Islet precursor cell (in vitro differentiated cells): Measurements from ENCODE around the gene FCER2.

Source experiments
- DNase-seq: peaks from one replicate; pipeline ENCODE4 v3.0.0-alpha.2; 2018

Gene FCER2

DNA sequence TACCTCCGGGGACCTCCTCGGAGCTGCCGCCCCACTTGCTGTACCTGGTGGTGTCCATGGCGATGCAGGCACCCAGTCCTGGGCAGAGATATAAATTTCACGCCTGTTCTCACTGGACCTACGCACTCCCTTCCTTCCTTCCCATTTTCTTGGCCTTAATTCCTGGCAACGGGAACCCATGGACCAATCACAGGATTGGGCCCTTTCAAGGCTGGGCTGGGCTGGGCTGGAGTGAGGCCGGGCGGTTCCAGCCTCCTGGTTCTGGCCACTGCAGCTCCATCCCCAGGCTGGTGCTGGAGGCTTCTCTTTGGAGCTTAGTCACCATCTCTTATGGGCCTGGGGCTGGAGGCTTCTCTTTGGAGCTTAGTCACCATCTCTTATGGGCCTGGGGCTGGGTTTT lies 30.1 kb upstream of the FCER2 start, which contains the start of gene CLEC4G:
TSS of gene CLEC4G (minus strand) at position 66 of the 400 bp plus-strand sequence. CDS start at position 58, 8 bp downstream.
- DNase-seq = no peak

DNA sequence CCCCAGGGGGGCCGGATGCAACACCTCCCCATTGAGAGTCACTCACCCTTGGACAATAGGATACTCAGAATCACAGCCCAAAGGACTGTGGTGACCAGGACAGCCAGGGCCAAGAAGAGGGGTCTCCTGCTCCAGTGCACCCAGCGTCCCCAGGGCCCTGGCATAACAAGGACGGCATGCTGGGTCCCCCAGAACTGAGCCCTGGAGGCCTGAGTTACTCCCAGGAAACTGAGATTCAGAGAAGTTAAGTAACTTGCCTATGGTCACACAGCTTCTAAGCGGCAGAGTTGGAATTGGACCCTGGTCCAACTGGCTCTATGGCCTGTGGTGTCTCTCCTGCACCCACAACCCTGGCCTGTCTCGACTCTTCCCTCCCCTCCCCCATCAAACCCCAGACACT lies 29.7 kb upstream of the FCER2 start:
- no peak for DNase-seq

DNA sequence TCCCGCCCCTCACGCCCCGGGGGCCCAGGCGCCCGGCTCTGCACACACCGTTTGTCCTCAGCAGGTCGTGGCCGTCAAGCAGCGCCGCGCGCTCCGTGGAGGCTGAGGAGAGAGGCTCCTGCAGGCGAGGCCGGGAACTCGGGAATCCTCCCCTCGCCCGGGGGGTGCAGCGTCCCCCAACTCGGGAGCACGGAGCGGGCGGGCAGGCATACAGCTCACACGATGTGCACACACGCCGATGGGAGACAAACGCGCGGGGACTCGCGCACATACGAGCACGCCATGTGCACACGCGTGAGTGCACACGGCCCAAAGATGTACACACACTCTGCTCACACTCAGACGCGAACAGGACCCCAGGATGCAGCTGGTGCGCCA lies 29.3 kb upstream of the FCER2 start:
- no peak for DNase-seq

DNA sequence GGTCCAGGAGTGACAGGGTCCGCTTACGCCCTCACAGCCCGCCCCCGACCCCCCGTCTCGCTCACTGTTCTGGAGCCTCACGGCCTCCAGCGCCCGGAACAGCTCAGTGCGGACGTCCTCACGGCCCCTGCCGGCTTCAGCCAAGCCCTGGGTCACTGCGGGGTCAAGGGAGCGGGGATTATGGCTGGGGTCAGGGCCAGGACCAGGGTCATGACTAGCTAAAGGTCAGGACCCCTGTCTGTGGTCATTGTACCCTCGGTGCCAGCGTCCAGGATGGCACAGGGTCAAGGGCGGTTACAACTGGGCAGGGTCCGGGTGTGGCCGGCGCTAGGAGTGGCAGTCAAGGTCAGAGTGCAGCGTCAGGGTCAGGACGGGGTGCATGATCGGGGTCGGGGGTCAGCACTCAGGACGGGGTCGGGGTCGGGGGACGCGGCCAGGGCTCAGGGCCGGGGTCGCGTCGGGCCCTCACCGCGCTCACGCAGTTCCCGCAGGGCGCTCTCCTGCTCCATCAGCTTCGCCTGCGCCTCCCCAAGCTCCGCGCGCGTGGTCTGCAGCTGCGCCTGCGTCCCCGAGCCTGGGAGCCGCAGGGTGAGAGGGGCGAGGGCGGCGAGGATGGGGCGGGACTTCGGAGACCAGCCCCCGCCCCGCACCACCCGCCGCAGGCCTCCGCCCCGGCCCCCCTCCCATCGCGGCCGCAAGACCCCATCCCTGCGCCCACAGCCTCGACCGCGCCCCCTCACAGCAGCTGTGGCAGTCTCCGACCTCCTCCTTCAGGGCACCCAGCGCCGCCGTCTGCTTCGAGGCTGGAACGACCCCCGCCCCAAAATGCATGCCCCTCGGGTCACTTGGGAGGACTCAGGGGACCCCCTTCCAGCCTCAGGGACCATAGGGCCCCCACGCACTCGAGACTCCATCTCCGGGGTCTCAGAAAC lies 28.6 kb upstream of the FCER2 start:
- no peak for DNase-seq

DNA sequence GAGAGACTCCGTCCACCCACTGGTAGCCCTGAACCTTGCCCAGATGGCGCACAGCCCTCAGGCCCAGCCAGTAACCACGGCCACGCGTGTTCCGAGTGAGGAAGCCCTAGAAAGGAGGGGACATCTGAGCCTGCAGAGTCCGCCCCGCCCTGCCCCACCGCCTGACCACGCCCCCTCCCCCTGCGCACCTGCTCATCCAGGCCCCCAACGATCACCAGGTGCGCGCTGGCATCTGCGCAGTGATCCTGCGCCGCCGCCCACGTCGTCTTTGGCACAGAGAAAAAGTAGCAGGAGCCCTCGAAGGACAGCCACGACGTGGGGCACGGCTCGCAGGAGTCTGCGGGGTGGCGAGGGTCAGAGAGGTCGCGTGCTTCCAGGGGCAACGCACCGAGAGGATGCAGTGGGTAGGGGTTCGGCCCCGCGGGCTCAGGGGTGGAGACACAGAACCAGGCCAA lies 27.9 kb upstream of the FCER2 start:
- DNase-seq = no peak

DNA sequence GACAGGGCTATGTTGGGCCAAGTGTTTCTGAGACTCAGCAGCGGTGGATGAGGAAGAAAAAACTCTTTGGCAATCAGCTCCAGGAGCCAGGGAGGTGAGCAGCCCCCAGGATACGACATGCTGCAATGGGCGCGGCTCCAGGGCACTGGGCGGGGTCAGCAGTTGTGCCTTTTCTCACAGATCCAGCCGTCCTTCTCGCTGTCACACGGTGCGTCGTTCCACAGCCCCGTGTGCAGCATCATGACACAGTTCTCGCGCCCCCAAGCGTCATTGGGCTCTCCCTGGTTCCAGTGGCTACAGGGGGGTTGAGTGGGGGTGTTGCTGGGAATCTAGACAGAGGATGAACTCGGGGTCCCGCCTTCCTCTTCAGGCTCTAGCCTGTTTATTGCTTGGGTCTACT lies 27.3 kb upstream of the FCER2 start:
- DNase-seq = no peak

DNA sequence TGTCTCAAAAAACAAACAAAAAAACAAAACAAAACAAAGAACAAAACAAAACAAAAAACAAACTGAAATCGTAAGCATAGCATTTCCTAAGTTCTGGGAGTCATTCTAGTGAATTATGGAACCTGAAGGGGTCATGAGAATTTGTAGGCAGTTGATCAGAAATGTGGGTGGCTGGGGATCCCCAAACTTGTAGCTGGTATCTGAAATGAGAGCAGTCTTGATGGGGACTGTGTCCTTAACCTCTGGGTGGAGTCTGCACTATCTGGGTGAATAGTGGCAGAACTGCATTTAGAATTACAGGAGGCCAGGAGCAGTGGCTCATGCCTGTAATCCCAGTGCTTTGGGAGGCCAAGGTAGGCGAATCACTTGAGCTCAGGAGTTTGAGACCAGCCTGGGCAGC lies 23.9 kb upstream of the FCER2 start:
- no peak for DNase-seq

DNA sequence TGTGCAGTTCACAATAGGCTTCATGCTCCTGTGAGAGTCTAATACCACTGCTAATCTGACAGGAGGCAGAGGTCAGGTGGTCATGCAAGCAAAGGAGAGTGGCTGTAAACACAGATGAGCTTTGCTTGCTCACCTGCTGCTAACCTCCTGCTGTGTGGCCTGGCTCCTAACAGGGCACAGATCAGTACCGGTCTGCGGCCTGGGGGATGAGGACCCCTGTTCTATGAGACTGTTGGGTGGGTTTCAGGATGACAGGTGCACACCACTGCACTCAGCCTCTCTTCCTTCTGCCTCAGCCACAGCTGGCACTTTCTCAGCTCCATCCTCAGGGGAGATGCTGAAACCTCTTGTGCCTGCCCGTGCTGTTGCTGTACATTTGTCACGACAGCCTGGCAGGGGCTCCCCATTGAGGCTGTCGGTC lies 20.3 kb upstream of the FCER2 start:
- DNase-seq = no peak

DNA sequence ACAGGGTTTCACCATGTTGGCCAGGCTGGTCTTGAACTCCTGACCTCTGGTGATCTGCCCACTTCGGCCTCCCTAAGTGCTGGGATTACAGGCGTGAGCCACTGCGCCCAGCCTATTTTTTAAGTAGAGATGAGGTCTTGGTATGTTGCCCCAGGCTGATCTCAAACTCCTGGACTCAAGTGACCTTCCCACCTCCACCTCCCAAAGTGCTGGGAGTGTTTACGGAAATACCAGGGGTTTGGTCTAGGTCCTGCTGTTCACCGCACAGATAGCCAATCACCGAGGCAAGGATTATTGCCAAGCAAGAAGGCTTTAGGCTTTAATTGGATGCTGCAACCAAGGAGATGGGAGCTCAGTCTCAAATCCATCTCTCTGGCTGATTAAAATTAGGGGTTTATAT lies 18.4 kb upstream of the FCER2 start:
- no peak for DNase-seq

DNA sequence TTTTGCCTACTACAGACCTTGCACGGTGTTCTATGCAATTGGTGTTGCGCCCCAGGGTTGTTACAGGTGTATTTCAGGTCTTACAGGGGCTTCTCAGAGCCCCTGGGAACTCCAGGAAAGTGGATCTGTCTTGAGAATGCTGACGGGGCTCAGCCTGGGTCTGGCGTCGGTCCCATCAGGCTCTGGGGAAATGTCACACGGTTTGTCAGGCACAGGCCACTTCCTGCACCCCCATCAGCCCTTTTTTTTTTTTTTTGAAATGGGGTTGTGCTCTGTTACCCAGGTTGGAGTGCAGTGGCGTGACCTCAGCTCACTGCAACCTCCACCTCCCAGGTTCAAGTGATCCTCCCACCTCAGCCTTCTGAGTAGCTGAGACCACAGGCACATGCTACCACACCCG lies 16.7 kb upstream of the FCER2 start:
- DNase-seq = no peak

DNA sequence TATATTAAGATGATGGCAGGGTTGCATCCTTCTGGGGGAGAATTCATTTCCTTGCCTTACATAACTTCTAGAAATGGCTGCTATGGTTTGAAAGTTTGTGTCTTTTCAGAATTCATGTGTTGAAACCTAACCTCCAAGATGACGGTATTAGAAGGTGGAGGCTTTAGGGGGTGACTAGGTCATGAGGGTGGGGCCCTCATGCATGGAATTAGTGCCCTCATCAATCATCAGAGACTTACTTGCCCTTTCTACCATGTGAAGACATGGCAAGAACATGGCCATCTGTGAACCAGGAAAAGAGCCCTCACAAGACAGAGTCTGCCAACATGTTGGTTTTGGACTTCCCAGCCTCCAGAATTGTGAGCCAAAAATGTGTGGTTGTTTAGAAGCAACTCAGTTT lies 14.8 kb upstream of the FCER2 start:
- DNase-seq = no peak

DNA sequence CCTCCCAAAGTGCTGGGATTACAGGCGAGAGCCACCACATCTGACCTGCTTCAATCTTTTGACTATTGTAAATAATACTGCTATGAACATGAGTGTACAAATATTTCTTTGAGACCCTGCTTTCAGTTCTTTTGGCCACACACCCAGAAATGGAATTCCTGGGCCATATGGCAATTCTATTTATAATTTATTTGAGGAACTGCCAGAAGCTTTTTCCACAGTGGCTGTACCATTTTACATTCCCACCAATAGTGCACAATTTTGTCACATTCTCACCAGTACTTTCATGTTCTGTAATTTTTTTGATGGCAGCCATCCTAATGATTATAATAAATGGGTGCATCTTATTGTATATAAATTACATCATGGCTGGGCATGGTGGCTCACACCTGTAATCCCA lies 13.7 kb upstream of the FCER2 start:
- no peak for DNase-seq

DNA sequence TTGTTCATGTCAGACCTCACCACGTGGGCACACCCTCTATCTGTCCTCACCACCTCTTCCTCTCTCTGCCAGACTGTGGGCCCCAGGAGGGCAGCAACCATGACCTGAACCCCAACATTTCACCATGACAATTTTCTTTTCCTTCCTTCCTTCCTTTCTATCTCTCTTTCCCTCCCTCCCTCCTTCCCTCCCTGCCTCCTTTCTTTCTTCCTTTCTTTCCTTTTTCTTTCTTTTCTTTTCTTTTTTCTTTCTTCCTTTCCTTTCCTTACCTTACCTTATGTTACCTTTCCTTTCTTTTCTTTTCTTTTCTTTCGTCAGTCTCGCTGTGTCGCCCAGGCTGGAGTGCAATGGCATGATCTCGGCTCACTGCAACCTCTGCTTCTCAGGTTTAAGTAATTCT lies 8.7 kb upstream of the FCER2 start:
- DNase-seq = no peak

DNA sequence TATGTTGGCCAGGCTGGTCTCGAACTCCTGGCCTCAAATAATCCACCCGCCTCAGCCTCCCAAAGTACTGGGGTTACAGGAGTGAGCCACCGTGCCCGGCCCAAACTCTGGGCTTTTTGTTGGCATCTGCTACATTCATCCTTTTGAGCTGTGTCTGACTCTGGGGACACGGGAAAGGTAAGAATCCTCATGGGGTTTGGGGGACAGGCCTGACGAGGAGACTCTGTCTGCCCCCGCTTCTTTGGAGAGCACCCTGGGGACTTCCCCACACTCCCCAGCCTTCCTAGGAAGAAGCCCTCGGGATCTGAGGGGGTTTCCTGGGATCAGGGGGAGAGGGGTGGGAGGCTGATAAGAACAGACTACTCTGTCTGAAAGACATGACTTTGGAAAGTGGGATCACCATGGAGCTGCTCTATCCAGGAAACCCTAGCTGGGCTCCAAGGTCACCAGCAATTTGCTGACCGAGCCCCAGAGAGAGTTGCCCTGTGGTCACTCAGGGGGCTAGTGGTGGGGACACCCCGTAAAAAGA lies 8.1 kb upstream of the FCER2 start:
- no peak for DNase-seq

DNA sequence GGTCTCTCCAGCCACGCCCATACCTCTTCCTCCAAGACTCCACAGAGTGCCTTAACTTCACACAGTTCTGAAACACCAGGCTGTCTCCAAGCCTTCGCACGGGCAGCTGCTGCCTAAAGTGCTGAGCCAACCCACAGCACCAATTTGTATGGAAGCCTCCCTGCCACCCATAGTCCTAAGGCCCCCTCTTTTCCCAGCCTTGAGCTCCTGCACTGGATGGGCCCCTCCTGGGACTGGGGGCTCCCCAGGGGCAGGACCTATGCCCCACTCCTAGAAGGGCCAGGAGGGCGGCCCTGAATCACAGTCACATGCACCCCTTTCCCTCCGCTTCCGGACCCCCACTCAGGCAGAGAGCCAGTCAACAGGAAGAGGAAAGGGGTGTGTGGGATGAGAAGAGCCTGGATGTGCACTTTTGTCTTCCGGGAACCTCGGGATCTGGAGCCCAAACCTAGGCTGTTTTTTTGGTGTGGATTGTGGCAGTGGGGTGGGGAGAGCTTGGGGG lies 5.1 kb upstream of the FCER2 start:
- DNase-seq = no peak

DNA sequence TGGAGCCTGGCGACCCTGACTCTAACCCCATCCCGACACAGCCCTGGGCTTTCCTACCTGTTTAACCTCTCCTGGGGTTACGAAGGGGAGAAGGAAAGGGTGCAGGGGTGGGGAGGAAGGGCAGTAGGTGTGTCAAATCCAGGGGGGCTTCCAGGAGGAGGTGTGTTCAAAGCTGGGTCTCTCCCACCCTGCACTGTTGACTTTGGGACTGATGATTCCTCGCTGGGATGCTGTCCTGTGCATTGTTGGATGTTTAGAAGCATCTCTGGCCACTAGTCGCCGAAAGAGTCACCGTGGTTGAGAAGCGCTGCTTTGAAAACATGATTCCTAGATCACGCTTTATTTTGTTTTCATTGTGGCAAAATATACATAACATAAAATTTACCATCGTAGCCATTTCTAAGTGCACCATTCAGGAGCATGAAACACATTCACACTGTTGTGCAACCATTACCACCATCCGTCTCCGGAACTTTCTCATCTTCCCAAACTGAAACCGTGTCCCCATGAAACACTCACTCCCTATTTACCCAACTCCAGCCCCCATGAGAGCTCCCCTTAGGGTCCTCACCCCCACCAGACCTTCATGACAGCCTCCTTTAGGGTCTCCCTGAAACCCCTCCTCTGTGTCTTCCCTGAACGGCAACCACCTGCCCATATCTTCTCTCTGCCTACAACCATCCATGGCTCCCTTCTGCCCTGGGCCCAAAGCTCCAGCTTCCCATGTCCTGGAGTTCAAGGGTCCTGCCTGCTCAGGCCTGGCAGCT lies 4.4 kb upstream of the FCER2 start:
- no peak for DNase-seq

DNA sequence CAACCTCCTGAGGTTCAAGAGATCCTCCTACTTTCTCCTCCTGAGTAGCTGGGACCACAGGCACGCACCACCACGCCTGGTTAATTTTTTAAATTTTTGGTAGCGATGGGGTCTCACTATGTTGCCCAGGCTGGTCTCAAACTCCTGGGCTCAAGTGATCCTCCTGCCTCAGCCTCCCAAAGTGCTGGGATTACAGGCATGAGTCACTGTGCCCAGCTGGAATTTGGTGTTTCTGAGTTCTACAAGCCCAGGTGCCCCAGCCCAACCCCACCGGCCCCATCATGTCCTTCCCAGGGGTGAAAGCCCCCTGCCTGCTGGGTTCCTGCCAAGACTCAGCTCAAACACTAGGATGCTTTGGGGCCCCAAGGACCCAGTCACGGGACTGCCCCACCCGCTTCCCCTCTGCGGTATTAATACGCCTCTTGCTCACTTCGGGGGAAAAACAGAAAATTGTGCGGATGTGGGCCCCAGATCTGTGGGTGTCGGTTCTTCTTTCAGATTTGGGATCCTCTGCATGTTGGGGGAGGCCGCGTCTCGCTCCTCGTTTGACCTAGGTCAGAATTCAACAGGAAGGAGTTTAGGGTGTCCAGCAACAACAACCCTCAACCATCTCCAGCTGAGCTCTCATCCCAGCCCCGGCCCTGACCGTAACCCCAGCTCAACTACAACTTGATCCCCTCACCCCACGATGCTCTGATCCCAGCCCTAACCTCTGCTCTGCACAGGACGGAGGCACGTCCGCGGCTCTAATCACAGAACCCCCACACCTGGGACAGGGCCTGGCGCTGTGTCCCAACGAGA lies 3.7 kb upstream of the FCER2 start:
- DNase-seq = no peak

DNA sequence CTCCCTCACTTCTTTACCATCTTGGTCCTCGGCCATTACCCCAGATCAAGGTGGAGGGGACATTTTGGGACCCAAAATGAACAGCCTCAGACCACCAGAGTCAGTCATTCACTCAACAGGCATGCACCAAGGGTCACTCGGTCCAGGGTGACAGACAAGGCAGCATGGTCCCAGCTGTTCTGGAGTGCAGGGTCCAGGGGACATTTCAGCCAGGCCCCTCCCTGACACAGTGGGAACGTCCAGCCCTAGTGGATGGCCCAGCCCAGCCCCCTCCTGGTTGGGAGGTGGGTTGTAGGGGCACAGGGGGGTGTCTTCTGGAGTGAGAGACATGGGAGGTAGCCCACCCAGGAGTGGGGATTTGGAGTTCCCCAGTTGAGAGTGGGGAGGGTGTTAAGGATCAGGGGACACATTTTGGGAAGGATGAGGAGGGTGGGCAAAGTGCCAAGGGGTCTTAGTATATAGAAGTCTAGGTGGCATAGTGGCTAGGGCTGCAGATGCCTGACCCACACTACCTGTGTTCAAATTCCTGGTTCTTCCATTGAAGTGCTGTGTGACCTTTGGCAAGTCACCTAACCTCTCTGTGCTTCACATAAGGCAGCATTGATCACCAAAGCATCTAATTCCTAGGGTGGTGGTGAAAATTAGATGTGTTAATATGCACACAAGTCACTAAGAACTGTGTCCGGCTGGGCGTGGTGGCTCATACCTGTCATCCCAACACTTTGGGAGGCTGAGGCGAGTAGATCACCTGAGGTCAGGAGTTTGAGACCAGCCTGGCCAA lies 2.5 kb upstream of the FCER2 start:
- no peak for DNase-seq

DNA sequence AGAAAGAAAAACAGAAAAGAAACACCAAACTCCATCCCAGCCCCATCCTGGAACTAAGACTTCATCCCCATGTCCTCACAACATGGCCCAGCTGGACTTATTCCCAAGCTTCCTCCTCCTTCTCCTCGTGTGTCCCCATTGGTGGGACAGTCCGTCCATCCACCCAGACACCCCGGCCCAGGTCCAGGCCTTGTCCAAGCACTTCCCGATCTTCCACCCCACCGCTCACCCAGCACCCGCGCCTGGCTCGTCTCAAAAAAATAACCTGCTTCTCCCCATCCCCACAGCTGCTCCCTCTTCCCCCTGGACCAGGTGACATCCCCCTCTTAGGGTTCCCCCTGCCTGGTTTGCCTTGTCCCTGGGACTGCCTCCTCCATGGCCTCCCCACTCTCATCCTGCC lies 1.4 kb upstream of the FCER2 start:
- no peak for DNase-seq

DNA sequence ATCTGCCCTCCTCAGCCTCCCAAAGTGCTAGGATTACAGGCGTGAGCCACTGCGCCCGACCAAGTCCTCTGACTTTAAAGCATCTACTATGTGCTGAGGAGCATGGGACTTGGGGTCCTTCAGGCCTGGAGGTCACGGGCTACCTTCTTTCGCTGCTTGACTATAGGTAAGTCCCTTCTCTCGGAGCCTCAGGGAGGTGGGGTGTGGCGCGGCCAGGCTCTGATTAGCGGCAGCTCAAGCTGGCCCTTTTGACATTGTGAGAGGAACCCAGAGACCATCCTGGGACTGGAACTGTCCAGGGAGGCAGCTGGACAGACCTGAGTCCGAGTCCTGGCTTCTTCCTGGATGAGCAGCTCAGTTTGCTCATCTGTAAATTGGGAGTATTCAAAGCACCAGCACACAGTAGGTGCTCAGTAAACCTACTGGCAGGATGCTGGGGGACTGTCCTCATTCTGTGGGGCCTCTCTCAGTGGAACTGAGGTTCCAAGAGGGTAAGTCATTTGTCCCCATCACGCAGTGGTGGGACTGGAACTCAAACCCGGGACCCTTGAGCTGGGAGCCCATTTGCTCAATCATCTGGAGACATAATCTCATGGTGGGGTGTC lies 780 bp downstream of the FCER2 start:
- DNase-seq = no peak
